B cell (primary cell): ENCODE data around the gene SPEF1. TPM values are rescaled to one million over a fixed set of nuclear protein-coding genes. Genes with fewer than 3 reads are reported as not detected.

Experiments used
- ATAC-seq: fragments of 200-7000 bp; cut with Tn5 transposase; one replicate; pipeline ENCODE4 v1.10.0; 2021; ENCODE audit warnings: low read depth, mild to moderate bottlenecking, moderate number of reproducible peaks, moderate library complexity
- CTCF ChIA-PET: fragments of 350-600 bp; sonication (Branson Sonifier 250); formaldehyde crosslinking; loops from one replicate; lab custom pipeline; 2021; ENCODE audit warnings: antibody characterized with exemption, inconsistent platforms; lab: Charles Lee
- POLR2A ChIA-PET: fragments of 350-600 bp; sonication (Branson Sonifier 250); formaldehyde crosslinking; loops from one replicate; lab custom pipeline; 2021; ENCODE audit warnings: antibody characterized with exemption; lab: Charles Lee
- DNase-seq: peaks from one replicate; pipeline ENCODE4 v3.0.0; 2013
- H2AFZ ChIP-seq: 2 replicates; pipeline ENCODE4 v1.6.1; 2012; ENCODE audit warnings: mild to moderate bottlenecking, low read depth, low read length; ENCODE audit not compliant: insufficient read depth, poor library complexity, severe bottlenecking
- H3K27ac ChIP-seq, 2 donors: 1 replicate in 1 of 2; 2 replicates in 1 of 2; pipeline ENCODE4 v1.5.1; 2012 to 2013; ENCODE audit warnings: low read length in 2 of 2, mild to moderate bottlenecking in 2 of 2, moderate library complexity in 1 of 2
- H3K27me3 ChIP-seq, 4 experiments: fragments of 200-600 bp in 1 of 4; sonication (generic) in 1 of 4; replicated peaks in 1 of 4; 1 replicate in 2 of 4; 2 replicates in 2 of 4; pipeline versions ENCODE4 v1.6.1 to v1.7.0; 2013 to 2016; ENCODE audit warnings: low read length in 3 of 4, mild to moderate bottlenecking in 2 of 4, mixed read lengths in 1 of 4, moderate library complexity in 1 of 4; ENCODE audit not compliant: insufficient read depth in 4 of 4, control insufficient read depth in 3 of 4; ENCODE audit errors: control extremely low read depth in 1 of 4
- H3K36me3 ChIP-seq, 2 experiments: replicated peaks in 1 of 2; 1 replicate in 1 of 2; 2 replicates in 1 of 2; pipeline versions ENCODE4 v1.6.1 to v1.7.1; 2013; ENCODE audit warnings: low read length in 1 of 2; ENCODE audit not compliant: insufficient read depth in 2 of 2, control insufficient read depth in 1 of 2; ENCODE audit errors: control extremely low read depth in 1 of 2, extremely low read depth in 1 of 2
- H3K4me1 ChIP-seq, 2 donors: fragments of 200-600 bp in 1 of 2; sonication (generic) in 1 of 2; 1 replicate in 1 of 2; 2 replicates in 1 of 2; pipeline versions ENCODE4 v1.5.1 to v1.6.1; 2013 to 2017; ENCODE audit warnings: low read length in 2 of 2; ENCODE audit not compliant: control insufficient read depth in 2 of 2, insufficient read depth in 2 of 2
- H3K4me2 ChIP-seq: replicated peaks from 2 replicates; pipeline ENCODE3; 2012; ENCODE audit warnings: mild to moderate bottlenecking, low read depth, low read length; ENCODE audit not compliant: poor library complexity, severe bottlenecking
- H3K4me3 ChIP-seq, 5 experiments: fragments of 200-600 bp in 1 of 5; sonication (generic) in 1 of 5; 1 replicate in 3 of 5; 2 replicates in 2 of 5; pipeline versions ENCODE4 v1.5.1 to v1.7.0; 2011 to 2016; ENCODE audit warnings: low read length in 4 of 5, mild to moderate bottlenecking in 4 of 5, low read depth in 2 of 5, control low read depth in 1 of 5, moderate library complexity in 1 of 5; ENCODE audit not compliant: insufficient read depth in 1 of 5; ENCODE audit errors: control extremely low read depth in 1 of 5, extremely low read depth in 1 of 5
- H3K79me2 ChIP-seq: fragments of 200-600 bp; sonication (generic); one replicate; pipeline ENCODE4 v1.6.0; 2016; ENCODE audit warnings: low read length; ENCODE audit not compliant: control insufficient read depth, insufficient read depth
- H3K9ac ChIP-seq: fragments of 200-600 bp; sonication (generic); 2 replicates; pipeline ENCODE4 v1.6.1; 2017; ENCODE audit warnings: mild to moderate bottlenecking, low read length, moderate library complexity
- H3K9me3 ChIP-seq, 3 donors: one replicate each; pipeline versions ENCODE4 v1.6.1 to v1.7.1; 2013; ENCODE audit warnings: low read length in 2 of 3; ENCODE audit not compliant: control insufficient read depth in 2 of 3, insufficient read depth in 1 of 3; ENCODE audit errors: control extremely low read depth in 1 of 3
- H4K20me1 ChIP-seq: 2 replicates; pipeline ENCODE4 v1.6.0; 2012; ENCODE audit warnings: mild to moderate bottlenecking, low read length; ENCODE audit not compliant: insufficient read depth, control insufficient read depth, poor library complexity, severe bottlenecking
- H3K27ac Mint-ChIP-seq: one replicate; pipeline ENCODE4 v1.8.0; 2021; ENCODE audit warnings: mixed read lengths
- H3K27me3 Mint-ChIP-seq: one replicate; pipeline ENCODE4 v1.8.0; 2021; ENCODE audit warnings: mixed read lengths
- H3K4me1 Mint-ChIP-seq: one replicate; pipeline ENCODE4 v1.8.0; 2021; ENCODE audit warnings: mixed read lengths
- H3K4me3 Mint-ChIP-seq: one replicate; pipeline ENCODE4 v1.8.0; 2021; ENCODE audit warnings: mixed read lengths
- H3K9me3 Mint-ChIP-seq: one replicate; pipeline ENCODE4 v1.8.0; 2022; ENCODE audit warnings: mixed read lengths; ENCODE audit not compliant: insufficient read depth
- EZH2 ChIP-seq: IDR thresholded peaks from 2 replicates; pipeline ENCODE4 v1.6.1; 2012; ENCODE audit warnings: borderline replicate concordance, low read depth, mild to moderate bottlenecking, moderate library complexity, low read length; ENCODE audit not compliant: insufficient read depth, poor library complexity, severe bottlenecking
- WGBS: methylation state at CpG from one replicate; pipeline ENCODE4 v1.1.5; 2013; ENCODE audit warnings: missing lambda C conversion rate; ENCODE audit not compliant: insufficient coverage; 5-methylcytosine and 5-hydroxymethylcytosine counted together
- intact Hi-C: fragments of 100-400 bp; cut with micrococcal nuclease; formaldehyde crosslinking; loops from one replicate; pipeline ENCODE4 v1.10.0; 2022
- polyA plus RNA-seq: library from polyadenylated mRNA; depleted of rRNA; stranded (reverse); fragments of >200 nt; gene quantifications from 2 replicates; pipeline ENCODE4 v1.2.3, GENCODE V29; 2012
- total RNA-seq, 2 donors: library from RNA; stranded (reverse); fragments of 120-200 nt in 1 of 2; gene quantifications; 1 replicate in 1 of 2; 2 replicates in 1 of 2; pipeline versions ENCODE4 v1.2.3 to v1.2.4, GENCODE V29; 2013 to 2022
- TF ChIP-seq, protein P1 (sequence below): fragments of 200-600 bp; IDR thresholded peaks from one replicate; pipeline ENCODE4 v1.8.0; 2022; ENCODE audit warnings: antibody characterized with exemption, mild to moderate bottlenecking

SPEF1 gene
- total and polyA plus RNA-seq, 2 donors (not counting 1 experiment from before 2014, with no cell fraction given): not detected

DNA sequence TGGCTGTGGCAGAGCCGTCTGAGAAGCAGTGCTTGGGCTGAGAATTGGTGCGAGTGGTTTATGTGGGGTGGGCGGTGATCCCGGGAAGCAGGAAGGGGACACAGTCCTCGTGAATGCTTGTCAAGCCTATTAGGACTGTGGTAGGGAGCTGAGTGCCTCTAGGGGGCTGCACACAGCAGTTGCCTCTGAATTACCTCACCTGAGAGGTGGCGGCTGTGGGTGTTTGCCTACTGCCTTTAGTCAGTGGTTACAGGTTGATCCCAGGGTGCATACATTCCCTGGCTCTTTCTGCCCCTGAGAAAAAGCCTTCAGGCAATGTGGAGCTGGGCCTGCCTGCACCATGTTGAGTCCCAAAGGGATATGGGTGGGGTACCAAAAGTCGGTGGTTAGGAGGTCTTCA lies 44.3 kb upstream of the SPEF1 start:
- CTCF ChIA-PET: interaction anchor here (0.6 to 1.5 kb wide), 3 partner anchors 14 to 58 kb away, joined by 3 read pairs; partner anchors contain the start of genes ADISSP and CENPB
- TF ChIP-seq EZH2: no peak
- TF ChIP-seq, protein P1, sequence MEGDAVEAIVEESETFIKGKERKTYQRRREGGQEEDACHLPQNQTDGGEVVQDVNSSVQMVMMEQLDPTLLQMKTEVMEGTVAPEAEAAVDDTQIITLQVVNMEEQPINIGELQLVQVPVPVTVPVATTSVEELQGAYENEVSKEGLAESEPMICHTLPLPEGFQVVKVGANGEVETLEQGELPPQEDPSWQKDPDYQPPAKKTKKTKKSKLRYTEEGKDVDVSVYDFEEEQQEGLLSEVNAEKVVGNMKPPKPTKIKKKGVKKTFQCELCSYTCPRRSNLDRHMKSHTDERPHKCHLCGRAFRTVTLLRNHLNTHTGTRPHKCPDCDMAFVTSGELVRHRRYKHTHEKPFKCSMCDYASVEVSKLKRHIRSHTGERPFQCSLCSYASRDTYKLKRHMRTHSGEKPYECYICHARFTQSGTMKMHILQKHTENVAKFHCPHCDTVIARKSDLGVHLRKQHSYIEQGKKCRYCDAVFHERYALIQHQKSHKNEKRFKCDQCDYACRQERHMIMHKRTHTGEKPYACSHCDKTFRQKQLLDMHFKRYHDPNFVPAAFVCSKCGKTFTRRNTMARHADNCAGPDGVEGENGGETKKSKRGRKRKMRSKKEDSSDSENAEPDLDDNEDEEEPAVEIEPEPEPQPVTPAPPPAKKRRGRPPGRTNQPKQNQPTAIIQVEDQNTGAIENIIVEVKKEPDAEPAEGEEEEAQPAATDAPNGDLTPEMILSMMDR: no peak
- Histone ChIP-seq H3K27ac (no peak overlapping the region), H3K79me2 (peaks cover 13% of the 10 kb centered on the region), H3K9me3 (no peaks in the 10 kb centered on the region), H3K9ac (no peak overlapping the region), H2AFZ (no peak overlapping the region), H3K36me3 (peaks cover 3 to 26% of the 10 kb centered on the region in 2 experiments), H3K4me3 (no peak overlapping the region), H3K4me2 (no peak overlapping the region), H3K27me3 (no peaks in the 10 kb centered on the region), H3K4me1 (peaks cover 6 to 20% of the 10 kb centered on the region in 2 donors), H4K20me1 (no peaks in the 10 kb centered on the region)
- H3K27me3 Mint-ChIP-seq: no peaks in the 10 kb centered on the region
- H3K4me1 Mint-ChIP-seq: peaks cover 20% of the 10 kb centered on the region
- intact Hi-C loops: no loop called here
- no peak overlapping the region for H3K27ac Mint-ChIP-seq
- POLR2A ChIA-PET: interaction anchor here (0.6 kb wide), 1 partner anchor 39 kb away, joined by 3 read pairs; no protein-coding TSS in a partner anchor
- no peak overlapping the region for H3K4me3 Mint-ChIP-seq
- H3K9me3 Mint-ChIP-seq: no peaks in the 10 kb centered on the region
- ATAC-seq: no peak
- no peak for DNase-seq
- WGBS: 95% methylated on average over 6 of the region's 7 CpGs

DNA sequence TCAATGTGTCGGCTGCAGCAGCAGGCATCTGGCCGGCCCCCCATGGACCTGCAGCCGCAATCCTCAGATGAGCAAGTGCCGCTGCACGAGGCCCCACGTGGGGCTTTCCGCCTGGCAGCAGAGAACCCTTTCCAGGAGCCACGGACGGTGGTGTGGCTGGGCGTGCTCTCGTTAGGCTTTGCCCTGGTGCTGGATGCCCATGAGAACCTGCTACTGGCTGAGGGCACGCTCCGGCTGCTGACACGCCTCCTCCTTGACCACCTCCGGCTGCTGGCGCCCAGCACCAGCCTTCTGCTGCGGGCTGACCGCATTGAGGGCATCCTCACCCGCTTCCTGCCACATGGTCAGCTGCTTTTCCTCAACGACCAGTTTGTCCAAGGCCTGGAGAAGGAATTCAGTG lies 42.6 kb upstream of the SPEF1 start:
- H3K4me3 Mint-ChIP-seq: no peak overlapping the region
- no peaks in the 10 kb centered on the region for H3K27me3 Mint-ChIP-seq
- DNase-seq (no peak), ATAC-seq (no peak)
- no peak overlapping the region for H3K27ac ChIP-seq
- H3K79me2 ChIP-seq: peaks cover 13% of the 10 kb centered on the region
- no peak overlapping the region for H3K9ac ChIP-seq
- ChIA-PET CTCF (interaction anchor here (0.6 kb wide), 1 partner anchor 31 kb away, joined by 3 read pairs; no protein-coding TSS in a partner anchor), POLR2A (no interaction called here)
- no peaks in the 10 kb centered on the region for H3K9me3 ChIP-seq
- no peaks in the 10 kb centered on the region for H3K9me3 Mint-ChIP-seq
- no peaks in the 10 kb centered on the region for H3K27me3 ChIP-seq
- H2AFZ ChIP-seq: no peak overlapping the region
- peaks cover 25% of the 10 kb centered on the region for H3K4me1 Mint-ChIP-seq
- 98% methylated on average over 20 of the region's 20 CpGs for WGBS
- peaks cover 3 to 26% of the 10 kb centered on the region in 2 experiments for H3K36me3 ChIP-seq
- intact Hi-C loops: no loop called here
- H4K20me1 ChIP-seq: no peaks in the 10 kb centered on the region
- no peak overlapping the region for H3K4me3 ChIP-seq
- H3K4me2 ChIP-seq: no peak overlapping the region
- TF ChIP-seq, protein P1: no peak
- peaks cover 13 to 27% of the 10 kb centered on the region in 2 donors for H3K4me1 ChIP-seq
- H3K27ac Mint-ChIP-seq: no peak overlapping the region
